Duodenal mucosa (tissue), 2 donors: Measurements from ENCODE around the gene PCDHGA6.
"Not testable (repeated sequence)": the region's sequence is repeated elsewhere in the genome, so short reads cannot be mapped to it uniquely, and the experiment has no call there.

Experiments
- H3K27ac ChIP-seq: one replicate; pipeline ENCODE4 v1.7.0; 2013; ENCODE audit warnings: low read depth, low read length
- H3K27me3 ChIP-seq, 2 donors: one replicate each; pipeline ENCODE4 v1.7.0; 2013; ENCODE audit warnings: low read length in 2 of 2, control low read depth in 1 of 2; ENCODE audit not compliant: insufficient read depth in 2 of 2, control insufficient read depth in 1 of 2
- H3K36me3 ChIP-seq, 2 donors: one replicate each; pipeline ENCODE4 v1.7.0; 2013; ENCODE audit warnings: low read length in 2 of 2, control low read depth in 1 of 2; ENCODE audit not compliant: insufficient read depth in 2 of 2, control insufficient read depth in 1 of 2
- H3K4me1 ChIP-seq, 2 donors: one replicate each; pipeline ENCODE4 v1.7.0; 2013; ENCODE audit warnings: low read length in 2 of 2, control low read depth in 1 of 2; ENCODE audit not compliant: insufficient read depth in 2 of 2, control insufficient read depth in 1 of 2
- H3K4me3 ChIP-seq, 2 donors: one replicate each; pipeline ENCODE4 v1.7.0; 2013; ENCODE audit warnings: low read length in 2 of 2, low read depth in 1 of 2
- H3K9ac ChIP-seq, 2 donors: one replicate each; pipeline ENCODE4 v1.7.0; 2013; ENCODE audit warnings: low read length in 2 of 2, low read depth in 1 of 2
- H3K9me3 ChIP-seq, 2 donors: one replicate each; pipeline ENCODE4 v1.7.0; 2013; ENCODE audit warnings: low read length in 2 of 2, control low read depth in 1 of 2; ENCODE audit not compliant: control insufficient read depth in 1 of 2

PCDHGA6 gene

DNA sequence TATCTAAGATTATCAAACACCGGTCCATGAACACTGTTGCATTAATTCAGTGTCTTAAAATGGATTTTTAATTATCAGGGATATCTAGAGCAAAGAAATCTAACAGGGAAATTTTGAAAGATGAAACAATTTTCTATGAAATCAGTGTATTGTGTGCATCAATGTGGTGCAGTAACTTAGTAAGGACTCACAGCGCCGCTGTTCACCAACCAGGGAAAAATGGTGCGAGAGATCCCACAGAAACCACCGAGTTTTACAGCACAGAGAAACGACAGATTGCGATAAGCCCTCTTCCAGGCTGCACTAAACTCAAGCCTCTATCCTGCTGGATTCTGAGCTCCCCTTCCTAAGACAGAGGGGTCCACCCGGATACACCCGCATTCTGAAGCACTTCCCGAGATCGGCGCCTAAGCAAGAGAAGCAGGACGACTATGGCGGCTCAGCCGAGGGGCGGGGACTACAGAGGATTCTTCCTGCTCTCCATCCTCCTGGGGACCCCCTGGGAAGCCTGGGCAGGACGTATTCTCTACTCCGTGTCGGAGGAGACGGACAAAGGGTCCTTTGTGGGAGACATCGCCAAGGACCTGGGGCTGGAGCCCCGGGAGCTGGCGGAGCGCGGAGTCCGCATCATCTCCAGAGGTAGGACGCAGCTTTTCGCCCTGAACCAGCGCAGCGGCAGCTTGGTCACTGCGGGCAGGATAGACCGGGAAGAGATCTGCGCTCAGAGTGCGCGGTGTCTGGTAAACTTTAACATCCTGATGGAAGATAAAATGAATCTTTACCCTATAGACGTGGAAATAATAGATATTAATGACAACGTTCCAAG, 9.0 kb downstream of the PCDHGA6 start, which contains the start of gene PCDHGA7:
Gene PCDHGA7, plus strand, starts transcription at position 274 of the 826 bp plus-strand sequence. Its CDS starts 158 bp downstream, at position 432.
- Histone ChIP-seq H3K9me3 (peaks cover 11 to 24% of the 10 kb centered on the region in 2 donors), H3K27ac (no peak within 1 kb of the TSS), H3K27me3 (peaks cover 0 to 5% of the 10 kb centered on the region in 2 donors), H3K4me3 (peak within 1 kb of the TSS; percentile 25 to 43), H3K36me3 (no peaks in the 10 kb centered on the region), H3K9ac (no peak within 1 kb of the TSS), H3K4me1 (no peaks in the 10 kb centered on the region)

DNA sequence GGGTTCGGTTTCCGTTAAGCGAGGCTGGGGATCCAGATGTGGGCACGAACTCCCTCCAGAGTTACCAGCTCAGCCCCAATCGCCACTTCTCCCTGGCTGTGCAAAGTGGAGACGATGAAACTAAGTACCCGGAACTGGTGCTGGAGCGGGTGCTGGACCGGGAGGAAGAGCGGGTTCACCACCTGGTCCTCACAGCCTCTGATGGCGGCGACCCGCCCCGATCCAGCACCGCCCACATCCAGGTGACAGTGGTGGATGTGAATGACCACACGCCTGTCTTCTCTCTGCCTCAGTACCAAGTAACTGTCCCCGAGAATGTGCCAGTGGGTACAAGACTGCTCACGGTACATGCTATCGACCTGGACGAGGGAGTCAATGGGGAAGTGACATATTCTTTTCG, 9.7 kb downstream of the PCDHGA6 start:
- H3K36me3 ChIP-seq, result no peaks in the 10 kb centered on the region
- H3K9me3 ChIP-seq, result peaks cover 13 to 27% of the 10 kb centered on the region in 2 donors
- no peaks in the 10 kb centered on the region for H3K4me1 ChIP-seq
- peak overlapping the region; percentile 23 to 43 for H3K4me3 ChIP-seq
- H3K9ac ChIP-seq, result no peak overlapping the region
- peaks cover 0 to 5% of the 10 kb centered on the region in 2 donors for H3K27me3 ChIP-seq
- H3K27ac ChIP-seq, result no peak overlapping the region

DNA sequence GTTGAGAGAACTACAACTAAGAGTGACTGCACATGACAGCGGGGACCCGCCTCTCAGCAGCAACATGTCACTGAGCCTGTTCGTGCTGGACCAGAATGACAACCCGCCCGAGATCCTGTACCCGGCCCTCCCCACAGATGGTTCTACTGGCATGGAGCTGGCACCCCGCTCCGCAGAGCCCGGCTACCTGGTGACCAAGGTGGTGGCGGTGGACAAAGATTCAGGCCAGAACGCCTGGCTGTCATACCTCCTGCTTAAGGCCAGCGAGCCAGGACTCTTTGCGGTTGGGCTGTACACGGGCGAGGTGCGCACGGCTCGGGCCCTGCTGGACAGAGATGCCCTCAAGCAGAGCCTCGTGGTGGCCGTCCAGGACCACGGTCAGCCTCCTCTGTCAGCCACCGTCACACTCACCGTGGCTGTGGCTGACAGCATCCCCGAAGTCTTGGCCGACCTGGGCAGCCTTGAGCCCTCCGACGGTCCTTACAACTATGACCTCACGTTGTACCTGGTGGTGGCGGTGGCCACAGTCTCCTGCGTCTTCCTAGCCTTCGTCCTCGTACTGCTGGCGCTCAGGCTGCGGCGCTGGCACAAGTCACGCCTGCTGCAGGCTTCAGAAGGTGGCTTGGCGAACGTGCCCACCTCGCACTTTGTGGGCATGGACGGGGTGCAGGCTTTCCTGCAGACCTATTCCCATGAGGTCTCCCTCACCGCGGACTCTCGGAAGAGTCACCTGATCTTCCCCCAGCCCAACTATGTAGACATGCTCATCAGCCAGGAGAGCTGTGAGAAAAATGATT, 11.0 kb downstream of the PCDHGA6 start:
- H3K9ac ChIP-seq, result no peak overlapping the region
- no peaks in the 10 kb centered on the region for H3K36me3 ChIP-seq
- H3K4me3 ChIP-seq, result no peak overlapping the region
- no peak overlapping the region for H3K27ac ChIP-seq
- peaks cover 22 to 38% of the 10 kb centered on the region in 2 donors for H3K9me3 ChIP-seq
- no peaks in the 10 kb centered on the region for H3K4me1 ChIP-seq
- peaks cover 0 to 5% of the 10 kb centered on the region in 2 donors for H3K27me3 ChIP-seq

DNA sequence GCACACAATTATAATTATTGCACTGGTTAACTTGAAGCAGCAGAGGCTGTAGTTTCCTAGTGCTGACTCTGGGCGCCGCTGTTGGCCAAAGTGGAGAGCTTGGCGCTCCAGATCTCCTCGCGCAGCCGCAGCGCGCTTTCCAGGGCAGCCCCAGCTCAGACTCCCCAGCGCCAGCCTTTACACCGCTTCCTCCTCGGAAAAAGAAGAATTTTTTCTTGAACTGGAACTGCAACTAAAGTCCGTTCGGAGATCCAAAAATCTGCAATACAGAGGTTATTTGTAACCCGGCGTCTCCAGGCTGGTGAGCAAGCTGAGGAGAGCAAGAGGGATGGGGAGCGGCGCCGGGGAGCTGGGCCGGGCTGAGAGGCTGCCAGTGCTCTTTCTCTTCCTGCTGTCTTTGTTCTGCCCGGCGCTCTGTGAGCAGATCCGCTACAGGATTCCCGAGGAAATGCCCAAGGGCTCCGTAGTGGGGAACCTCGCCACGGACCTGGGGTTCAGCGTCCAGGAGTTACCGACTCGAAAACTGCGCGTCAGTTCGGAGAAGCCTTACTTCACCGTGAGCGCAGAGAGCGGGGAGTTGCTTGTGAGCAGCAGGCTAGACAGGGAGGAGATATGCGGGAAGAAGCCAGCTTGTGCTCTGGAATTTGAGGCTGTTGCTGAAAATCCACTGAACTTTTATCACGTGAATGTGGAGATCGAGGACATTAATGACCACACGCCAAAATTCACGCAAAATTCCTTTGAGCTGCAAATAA, 14.0 kb downstream of the PCDHGA6 start, which contains the start of gene PCDHGB4:
Gene PCDHGB4, plus strand, starts transcription at position 142 of the 755 bp plus-strand sequence. Its CDS starts 187 bp downstream, at position 329.
- not testable (repeated sequence) for H3K4me3 ChIP-seq, H3K36me3 ChIP-seq, H3K27me3 ChIP-seq, H3K27ac ChIP-seq, H3K9ac ChIP-seq, H3K4me1 ChIP-seq
- H3K9me3 ChIP-seq, result peaks cover 27 to 41% of the 10 kb centered on the region in 2 donors

- Histone ChIP-seq H3K9ac (no peak overlapping the region), H3K36me3 (no peaks in the 10 kb centered on the region), H3K4me3 (no peak overlapping the region), H3K9me3 (peaks cover 33 to 43% of the 10 kb centered on the region in 2 donors), H3K4me1 (no peaks in the 10 kb centered on the region), H3K27ac (no peak overlapping the region), H3K27me3 (peaks cover 0 to 5% of the 10 kb centered on the region in 2 donors)
These were observed 15.0 kb downstream of the PCDHGA6 start for GRCh38 chr5:141388661-141389060.

DNA sequence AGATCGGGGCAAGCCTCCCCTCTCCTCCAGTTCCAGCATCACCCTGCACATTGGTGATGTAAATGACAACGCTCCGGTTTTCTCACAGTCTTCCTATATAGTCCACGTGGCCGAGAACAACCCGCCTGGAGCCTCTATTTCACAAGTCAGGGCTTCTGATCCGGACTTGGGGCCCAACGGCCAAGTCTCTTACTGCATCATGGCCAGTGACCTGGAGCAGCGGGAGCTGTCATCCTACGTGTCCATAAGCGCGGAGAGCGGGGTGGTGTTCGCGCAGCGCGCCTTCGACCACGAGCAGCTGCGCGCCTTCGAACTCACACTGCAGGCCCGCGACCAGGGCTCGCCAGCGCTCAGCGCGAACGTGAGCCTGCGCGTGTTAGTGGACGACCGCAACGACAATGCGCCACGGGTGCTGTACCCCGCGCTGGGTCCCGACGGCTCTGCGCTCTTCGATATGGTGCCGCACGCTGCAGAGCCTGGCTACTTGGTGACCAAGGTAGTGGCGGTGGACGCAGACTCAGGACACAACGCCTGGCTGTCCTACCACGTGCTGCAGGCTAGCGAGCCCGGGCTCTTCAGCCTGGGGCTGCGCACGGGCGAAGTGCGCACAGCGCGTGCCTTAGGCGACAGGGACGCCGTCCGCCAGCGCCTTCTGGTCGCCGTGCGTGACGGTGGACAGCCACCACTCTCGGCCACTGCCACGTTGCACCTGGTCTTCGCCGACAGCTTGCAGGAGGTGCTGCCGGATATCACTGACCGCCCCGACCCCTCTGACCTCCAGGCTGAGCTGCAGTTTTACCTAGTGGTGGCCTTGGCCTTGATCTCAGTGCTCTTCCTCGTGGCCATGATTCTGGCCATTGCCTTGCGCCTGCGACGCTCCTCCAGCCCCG, 15.7 kb downstream of the PCDHGA6 start:
- no peak overlapping the region for H3K9ac ChIP-seq
- H3K4me1 ChIP-seq, result no peaks in the 10 kb centered on the region
- H3K27me3 ChIP-seq, result peaks cover 0 to 5% of the 10 kb centered on the region in 2 donors
- H3K9me3 ChIP-seq, result peaks cover 39 to 47% of the 10 kb centered on the region in 2 donors
- no peaks in the 10 kb centered on the region for H3K36me3 ChIP-seq
- H3K27ac ChIP-seq, result no peak overlapping the region
- H3K4me3 ChIP-seq, result no peak overlapping the region

- H3K27ac ChIP-seq, result no peak within 1 kb of the TSS
- no peaks in the 10 kb centered on the region for H3K36me3 ChIP-seq
- H3K9me3 ChIP-seq, result peaks cover 36 to 38% of the 10 kb centered on the region in 2 donors
- H3K4me1 ChIP-seq, result no peaks in the 10 kb centered on the region
- no peaks in the 10 kb centered on the region for H3K27me3 ChIP-seq
- no peak within 1 kb of the TSS for H3K4me3 ChIP-seq
- H3K9ac ChIP-seq, result no peak within 1 kb of the TSS
These were observed 18.9 kb downstream of the PCDHGA6 start, which contains the start of gene PCDHGA8 for GRCh38 chr5:141392429-141393198. TSS of gene PCDHGA8 (plus strand) at chr5:141392633. CDS start at chr5:141392814, 181 bp downstream.

DNA sequence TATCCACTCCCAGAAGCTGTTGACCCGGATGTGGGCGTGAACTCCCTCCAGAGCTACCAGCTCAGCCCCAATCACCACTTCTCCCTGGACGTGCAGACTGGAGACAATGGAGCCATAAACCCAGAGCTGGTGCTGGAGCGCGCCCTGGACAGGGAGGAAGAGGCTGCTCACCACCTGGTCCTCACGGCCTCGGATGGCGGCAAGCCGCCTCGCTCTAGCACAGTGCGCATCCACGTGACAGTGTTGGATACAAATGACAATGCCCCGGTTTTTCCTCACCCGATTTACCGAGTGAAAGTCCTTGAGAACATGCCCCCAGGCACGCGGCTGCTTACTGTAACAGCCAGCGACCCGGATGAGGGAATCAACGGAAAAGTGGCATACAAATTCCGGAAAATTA, 19.6 kb downstream of the PCDHGA6 start:
- H3K4me1 ChIP-seq, result no peaks in the 10 kb centered on the region
- H3K27ac ChIP-seq, result no peak overlapping the region
- H3K4me3 ChIP-seq, result no peak overlapping the region
- H3K9me3 ChIP-seq, result peaks cover 34 to 36% of the 10 kb centered on the region in 2 donors
- H3K36me3 ChIP-seq, result no peaks in the 10 kb centered on the region
- H3K9ac ChIP-seq, result no peak overlapping the region
- H3K27me3 ChIP-seq, result no peaks in the 10 kb centered on the region
